ACHN (cell line): ENCODE data around the gene S100A5.

Experiments
- DNase-seq: peaks from one replicate; pipeline ENCODE4 v3.0.0-alpha.2; 2015
- in situ Hi-C: cut with HindIII; loops from 2 replicates; pipeline ENCODE4 v1.10.0; 2017; ENCODE audit warnings: low sequenced_read_pairs, low pct_ligation_motif_present, low pct_unique_long_range_greater_than_20kb

The S100A5 gene

DNA sequence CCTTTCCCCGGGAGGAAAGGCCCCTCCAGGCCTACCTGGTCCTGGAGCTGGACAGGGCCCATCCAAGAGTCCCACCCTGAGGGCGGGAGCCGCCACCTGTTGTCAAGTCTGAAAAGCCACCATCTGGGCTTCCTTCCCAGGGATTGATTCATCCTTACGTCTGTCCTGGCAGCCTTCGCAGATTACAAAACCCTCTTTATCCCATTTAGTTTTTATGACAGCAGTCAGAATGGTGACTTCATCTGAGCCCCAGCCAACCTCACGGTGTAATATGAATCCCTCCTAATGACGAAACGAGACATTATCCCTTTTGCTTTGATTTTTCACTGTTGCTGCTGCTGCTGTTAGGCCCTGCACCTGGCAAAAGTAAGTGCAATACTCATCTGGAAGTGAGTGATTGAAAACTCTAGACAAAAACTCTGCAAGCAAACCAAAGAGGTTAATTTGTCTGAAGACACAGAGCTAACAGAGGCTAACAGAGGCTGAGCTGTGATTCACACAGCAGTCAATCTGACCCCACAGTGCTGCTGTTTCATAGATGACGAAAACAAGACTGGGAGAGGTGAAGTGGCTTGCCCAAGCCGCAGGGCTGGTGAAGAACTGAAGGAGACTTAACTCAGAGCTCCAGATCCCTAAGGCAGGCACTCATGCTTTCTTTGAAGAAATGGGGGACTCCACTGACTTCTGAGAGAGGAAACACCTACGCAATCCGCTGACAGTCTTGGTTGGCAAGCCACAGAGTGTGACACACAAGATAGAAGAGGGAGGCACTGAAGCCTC, 50.3 kb downstream of the S100A5 start:
- in situ Hi-C loops = loop anchor here (10.0 kb wide), 1 partner anchor 136 kb away; the partner anchor contains the start of gene S100A9
- DNase-seq = peak; percentile 69

DNA sequence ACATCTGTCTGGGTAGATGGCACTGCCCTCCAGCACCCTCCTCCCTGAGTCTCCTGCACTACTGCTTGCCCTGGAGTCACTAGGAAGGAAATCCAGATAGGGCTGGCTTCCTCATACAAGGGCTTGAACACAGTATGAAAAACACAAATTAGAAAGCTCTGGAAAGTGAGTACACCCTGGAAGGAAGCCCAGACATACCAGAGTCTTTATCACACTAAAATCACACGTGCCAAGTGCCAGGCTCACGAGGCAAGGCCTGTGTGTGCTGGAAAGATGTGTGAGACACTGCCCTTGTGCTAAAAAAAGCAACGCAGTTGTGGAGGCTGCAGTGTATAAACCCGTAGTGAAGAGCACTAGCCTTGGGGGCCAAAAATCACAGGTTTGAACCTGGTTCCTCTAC, 52.0 kb downstream of the S100A5 start:
- DNase-seq = no peak
- in situ Hi-C loops = no loop called here

DNA sequence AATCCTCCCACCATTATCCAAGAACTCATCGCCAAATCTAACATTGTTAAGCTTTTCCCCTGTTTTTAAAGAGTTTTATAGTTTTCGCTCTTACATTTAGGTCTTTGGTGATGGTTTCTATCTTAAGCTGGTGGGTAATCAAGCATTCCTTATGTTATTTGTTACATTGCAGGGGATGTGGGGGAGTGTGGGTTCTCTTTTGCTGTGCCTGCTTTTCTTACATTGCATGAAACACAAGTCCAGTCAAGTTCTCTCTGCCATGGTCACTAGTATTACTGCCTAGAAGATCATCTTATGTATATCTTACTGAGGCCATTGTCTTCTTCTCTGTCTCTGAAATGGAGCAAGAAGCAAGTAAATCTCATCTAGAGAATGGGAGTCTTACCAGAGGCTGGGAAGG, 53.0 kb downstream of the S100A5 start:
- no peak for DNase-seq
- in situ Hi-C loops = no loop called here
